Karpas-422 (cell line): ENCODE measurements around the gene SH3BP1. TPM values are rescaled to one million over a fixed set of nuclear protein-coding genes. Genes with fewer than 3 reads are reported as not detected.
A peak's percentile ranks its signal among the peaks of the same experiment; 100 is the strongest.

Source experiments
- DNase-seq: peaks from one replicate; pipeline ENCODE4 v3.0.0-alpha.2; 2015
- H2AFZ ChIP-seq: fragments of 200-600 bp; sonication (generic); 2 replicates; pipeline ENCODE4 v1.6.1; 2014; ENCODE audit warnings: antibody characterized with exemption, low read length, mixed read lengths
- H3K27ac ChIP-seq: fragments of 200-600 bp; sonication (generic); 2 replicates; pipeline ENCODE4 v1.5.1; 2014; ENCODE audit warnings: mild to moderate bottlenecking, low read length, moderate library complexity
- H3K27me3 ChIP-seq: fragments of 200-600 bp; sonication (generic); 2 replicates; pipeline ENCODE4 v1.6.1; 2014; ENCODE audit warnings: low read length, mixed read lengths
- H3K36me3 ChIP-seq: fragments of 200-600 bp; sonication (generic); 2 replicates; pipeline ENCODE4 v1.6.1; 2014; ENCODE audit warnings: low read length, mixed read lengths; ENCODE audit not compliant: insufficient read depth
- H3K4me1 ChIP-seq: fragments of 200-600 bp; sonication (generic); 2 replicates; pipeline ENCODE4 v1.6.1; 2014; ENCODE audit warnings: mild to moderate bottlenecking, low read length, mixed read lengths
- H3K4me2 ChIP-seq: fragments of 200-600 bp; sonication (generic); 2 replicates; pipeline ENCODE4 v1.6.1; 2014; ENCODE audit warnings: low read length, low read depth, mild to moderate bottlenecking; ENCODE audit not compliant: poor library complexity, severe bottlenecking
- H3K4me3 ChIP-seq: fragments of 200-600 bp; sonication (generic); 2 replicates; pipeline ENCODE4 v1.5.1; 2014; ENCODE audit warnings: mild to moderate bottlenecking, antibody characterized with exemption, low read length, mixed read lengths
- H3K79me2 ChIP-seq: fragments of 200-600 bp; sonication (generic); 2 replicates; pipeline ENCODE4 v1.6.1; 2014; ENCODE audit warnings: mild to moderate bottlenecking, low read length, mixed read lengths
- H3K9ac ChIP-seq: fragments of 200-600 bp; sonication (generic); 2 replicates; pipeline ENCODE4 v1.6.0; 2014; ENCODE audit warnings: low read length
- H3K9me2 ChIP-seq: fragments of 200-600 bp; sonication (generic), shearing (Covaris generic); replicated peaks from 2 replicates; pipeline ENCODE4 v1.6.0; 2014; ENCODE audit warnings: mild to moderate bottlenecking, low read length, moderate library complexity; ENCODE audit not compliant: insufficient read depth
- H3K9me3 ChIP-seq: fragments of 300-700, 200-600 bp; sonication (generic); 2 replicates; pipeline ENCODE4 v1.6.1; 2014; ENCODE audit warnings: low read length, mixed read lengths
- H4K20me1 ChIP-seq: fragments of 200-600 bp; sonication (generic); 2 replicates; pipeline ENCODE4 v1.6.1; 2014; ENCODE audit warnings: mild to moderate bottlenecking, antibody characterized with exemption, low read length, low read depth; ENCODE audit not compliant: insufficient read depth
- total RNA-seq: library from RNA; depleted of rRNA; stranded (reverse); fragments of >200 nt; shearing (Covaris generic); gene quantifications from 2 replicates; pipeline ENCODE4 v1.2.3, GENCODE V29; 2014; ENCODE audit warnings: low replicate concordance

SH3BP1 gene
- total RNA-seq, 1 experiment from 2014 or later: 43.2 TPM

DNA sequence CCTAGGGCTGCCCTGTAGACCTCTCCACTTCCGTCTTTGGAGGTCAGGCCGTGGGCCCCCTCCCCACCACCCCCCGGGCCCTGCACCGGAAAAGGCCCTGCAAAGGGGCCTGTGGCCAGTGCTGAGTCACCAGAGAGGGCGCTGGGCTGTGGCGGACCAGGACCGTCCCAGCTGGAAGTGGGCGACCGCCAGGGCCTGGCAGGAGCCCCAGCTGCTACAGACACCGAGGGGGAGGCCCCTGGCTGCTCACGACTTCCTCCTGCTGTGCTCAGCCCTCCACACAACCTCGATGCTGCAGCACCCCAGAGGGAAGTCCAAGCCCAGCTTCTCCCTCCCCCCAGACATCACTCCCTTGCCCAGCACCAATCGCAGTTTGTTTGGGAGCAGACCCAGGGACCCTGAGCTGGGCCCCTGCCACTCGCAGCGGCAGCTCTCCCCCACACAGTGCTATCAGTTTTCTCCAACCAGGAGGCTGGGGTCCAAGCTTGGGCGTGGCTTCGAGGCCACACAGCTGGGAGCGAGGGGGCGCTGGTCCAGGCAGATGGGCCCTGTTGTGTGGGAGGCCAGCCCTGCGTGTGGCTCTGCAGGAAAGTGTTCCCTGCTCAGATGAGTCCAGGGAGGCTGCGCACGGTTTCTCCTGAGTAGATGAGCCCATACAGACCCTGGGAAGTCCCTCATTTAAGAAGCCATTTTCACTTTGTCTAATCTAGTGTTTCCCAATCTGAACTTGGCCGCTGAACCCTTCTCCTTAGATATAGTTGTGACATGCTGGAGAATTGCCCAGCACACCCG lies 5.6 kb upstream of the SH3BP1 start:
- Histone ChIP-seq H2AFZ (peak overlapping the region; percentile 18; the same call in 1 of the 2 replicates), H3K4me2 (peak overlapping the region; percentile 57), H3K27ac (peak overlapping the region; percentile 90), H3K79me2 (no peaks in the 10 kb centered on the region), H3K9ac (peak overlapping the region; percentile 63), H3K27me3 (no peaks in the 10 kb centered on the region), H4K20me1 (no peaks in the 10 kb centered on the region), H3K4me3 (peak overlapping the region; percentile 48; the same call in 1 of the 2 replicates), H3K4me1 (peaks cover 48% of the 10 kb centered on the region), H3K36me3 (peaks cover 5% of the 10 kb centered on the region; the same call in 1 of the 2 replicates), H3K9me3 (no peaks in the 10 kb centered on the region), H3K9me2 (no peaks in the 10 kb centered on the region)
- peak; percentile 84 for DNase-seq

DNA sequence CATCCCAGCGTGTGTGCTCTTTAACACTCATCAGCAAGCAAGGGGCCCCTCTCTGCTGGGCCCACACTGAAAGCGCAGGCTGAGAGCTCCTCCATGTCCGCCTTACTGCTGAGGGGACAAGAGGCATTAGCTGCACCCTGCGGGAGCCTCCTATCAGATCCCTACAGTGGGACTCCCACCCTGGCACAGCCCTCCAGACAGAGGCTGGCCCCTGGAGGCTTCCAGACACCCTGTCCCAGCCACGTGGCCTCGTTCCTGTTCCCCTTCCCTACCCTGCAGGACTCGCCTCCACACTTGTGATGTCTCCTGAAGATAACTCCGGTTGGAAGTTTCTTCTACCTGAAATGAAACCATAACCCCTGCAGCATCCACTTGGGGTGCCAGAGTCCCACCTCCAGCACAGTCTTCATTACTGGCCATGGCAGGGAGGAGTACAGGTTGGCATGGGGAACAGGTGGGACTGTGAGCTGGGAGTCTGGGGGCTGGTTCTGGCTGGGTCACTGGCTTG lies 5.0 kb upstream of the SH3BP1 start:
- Histone ChIP-seq H3K4me3 (peak overlapping the region; percentile 48; the same call in 1 of the 2 replicates), H3K9ac (peak overlapping the region; percentile 63)
- peak; percentile 70 for DNase-seq

DNA sequence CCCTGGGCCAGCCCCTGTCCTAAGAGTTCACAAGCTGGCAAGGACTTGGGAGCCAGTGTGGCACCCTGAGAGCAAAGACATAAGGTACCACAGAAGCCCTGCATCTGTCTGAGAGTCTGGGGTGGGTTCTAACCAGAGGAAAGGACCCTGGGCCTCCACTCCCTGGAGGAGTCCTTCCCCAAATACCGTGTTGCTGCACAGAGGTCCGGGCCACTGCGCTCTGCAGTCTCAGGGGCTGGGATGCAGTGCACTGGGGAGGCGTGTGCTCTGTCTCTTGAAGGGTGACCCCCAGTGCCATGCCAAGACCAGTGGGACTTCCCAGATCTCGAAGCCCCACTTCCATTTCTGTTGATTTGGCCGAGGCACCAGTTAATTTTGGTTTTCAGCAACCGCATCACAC lies 4.3 kb upstream of the SH3BP1 start:
- Histone ChIP-seq H3K4me1 (peaks cover 53% of the 10 kb centered on the region), H3K9me3 (no peaks in the 10 kb centered on the region), H3K36me3 (peaks cover 5% of the 10 kb centered on the region; the same call in 1 of the 2 replicates), H3K27ac (peak overlapping the region; percentile 90), H3K4me2 (no peak overlapping the region), H2AFZ (no peak overlapping the region), H3K4me3 (no peak overlapping the region), H3K9ac (no peak overlapping the region), H3K79me2 (peaks cover 5% of the 10 kb centered on the region), H3K9me2 (no peaks in the 10 kb centered on the region), H4K20me1 (no peaks in the 10 kb centered on the region), H3K27me3 (no peaks in the 10 kb centered on the region)
- no peak for DNase-seq

More for the DNA sequence above, 5.0 kb upstream of the SH3BP1 start:
- H3K79me2 ChIP-seq: no peaks in the 10 kb centered on the region
- H3K9me3 ChIP-seq: no peaks in the 10 kb centered on the region
- H4K20me1 ChIP-seq: no peaks in the 10 kb centered on the region
- no peak overlapping the region for H2AFZ ChIP-seq
- H3K27me3 ChIP-seq: no peaks in the 10 kb centered on the region
- H3K4me2 ChIP-seq: peak overlapping the region; percentile 57
- peaks cover 53% of the 10 kb centered on the region for H3K4me1 ChIP-seq
- H3K9me2 ChIP-seq: no peaks in the 10 kb centered on the region
- H3K36me3 ChIP-seq: peaks cover 5% of the 10 kb centered on the region; the same call in 1 of the 2 replicates
- H3K27ac ChIP-seq: peak overlapping the region; percentile 90

DNA sequence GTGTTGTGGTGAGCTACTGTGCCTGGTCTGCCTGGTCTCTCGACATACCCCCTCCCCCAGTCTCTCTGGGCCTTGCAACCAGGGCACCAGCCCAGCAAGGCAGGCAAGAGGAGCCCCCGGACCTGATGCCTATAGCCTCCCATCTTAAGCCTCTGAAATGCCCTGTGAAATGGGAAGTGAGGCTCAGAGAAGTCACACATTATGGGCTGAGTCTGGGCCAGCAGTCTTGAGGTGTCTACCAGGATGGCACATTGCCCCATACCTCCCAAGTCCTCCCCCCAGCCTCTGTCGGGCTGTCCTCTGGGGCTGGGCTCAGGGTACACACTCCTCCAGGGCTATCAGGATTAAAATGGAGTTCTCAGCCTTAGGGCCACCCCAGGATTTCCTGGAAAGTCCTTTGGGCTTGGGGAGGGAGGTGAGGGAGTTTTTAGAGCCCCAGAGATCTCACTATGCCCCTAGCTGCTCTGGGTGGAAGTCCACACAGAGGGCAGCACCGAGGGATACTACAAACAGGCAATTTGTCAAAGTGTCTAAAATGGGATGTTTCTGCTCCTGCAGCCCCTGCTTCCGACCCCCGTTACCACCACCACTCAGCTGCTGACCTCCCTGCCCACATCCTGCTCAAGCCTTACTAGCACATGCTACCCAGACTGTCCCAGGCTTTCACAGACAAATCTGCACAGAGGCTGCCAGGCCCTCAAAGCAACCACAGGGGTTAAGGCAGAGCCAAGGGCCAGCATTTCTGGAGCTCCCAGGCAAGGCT lies 3.1 kb upstream of the SH3BP1 start:
- DNase-seq: no peak
- peak overlapping the region; percentile 37; the same call in 1 of the 2 replicates for H3K9ac ChIP-seq
- H3K27me3 ChIP-seq: no peaks in the 10 kb centered on the region
- no peak overlapping the region for H3K4me3 ChIP-seq
- no peak overlapping the region for H2AFZ ChIP-seq
- no peaks in the 10 kb centered on the region for H4K20me1 ChIP-seq
- no peaks in the 10 kb centered on the region for H3K9me2 ChIP-seq
- peak overlapping the region; percentile 65 for H3K27ac ChIP-seq
- no peaks in the 10 kb centered on the region for H3K9me3 ChIP-seq
- H3K4me1 ChIP-seq: peaks cover 63% of the 10 kb centered on the region
- no peak overlapping the region for H3K4me2 ChIP-seq
- peaks cover 4% of the 10 kb centered on the region; the same call in 1 of the 2 replicates for H3K36me3 ChIP-seq
- H3K79me2 ChIP-seq: peaks cover 12% of the 10 kb centered on the region

DNA sequence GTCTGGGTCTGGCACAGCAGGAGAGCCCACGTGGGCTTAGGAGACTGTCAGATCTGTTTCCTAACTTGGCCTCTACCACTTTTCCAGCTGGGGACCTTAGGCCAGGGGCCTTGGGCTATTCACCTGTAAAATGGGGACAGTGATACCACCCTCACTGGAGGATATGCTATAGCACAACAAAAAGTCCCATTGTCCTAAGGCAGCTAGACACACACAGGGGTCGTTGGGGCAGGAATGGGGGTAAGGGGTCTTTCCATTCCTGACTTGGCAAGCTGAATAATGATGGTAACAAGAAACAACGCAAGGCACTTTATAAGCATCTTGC lies 2.6 kb upstream of the SH3BP1 start:
- no peak overlapping the region for H3K4me3 ChIP-seq
- H3K4me2 ChIP-seq: no peak overlapping the region
- H3K9me2 ChIP-seq: no peaks in the 10 kb centered on the region
- H3K27me3 ChIP-seq: no peaks in the 10 kb centered on the region
- H4K20me1 ChIP-seq: no peaks in the 10 kb centered on the region
- H3K4me1 ChIP-seq: peaks cover 63% of the 10 kb centered on the region
- peak overlapping the region; percentile 37; the same call in 1 of the 2 replicates for H3K9ac ChIP-seq
- no peaks in the 10 kb centered on the region for H3K36me3 ChIP-seq
- H3K27ac ChIP-seq: peak overlapping the region; percentile 65
- DNase-seq: no peak
- H2AFZ ChIP-seq: no peak overlapping the region
- peaks cover 12% of the 10 kb centered on the region for H3K79me2 ChIP-seq
- no peaks in the 10 kb centered on the region for H3K9me3 ChIP-seq

DNA sequence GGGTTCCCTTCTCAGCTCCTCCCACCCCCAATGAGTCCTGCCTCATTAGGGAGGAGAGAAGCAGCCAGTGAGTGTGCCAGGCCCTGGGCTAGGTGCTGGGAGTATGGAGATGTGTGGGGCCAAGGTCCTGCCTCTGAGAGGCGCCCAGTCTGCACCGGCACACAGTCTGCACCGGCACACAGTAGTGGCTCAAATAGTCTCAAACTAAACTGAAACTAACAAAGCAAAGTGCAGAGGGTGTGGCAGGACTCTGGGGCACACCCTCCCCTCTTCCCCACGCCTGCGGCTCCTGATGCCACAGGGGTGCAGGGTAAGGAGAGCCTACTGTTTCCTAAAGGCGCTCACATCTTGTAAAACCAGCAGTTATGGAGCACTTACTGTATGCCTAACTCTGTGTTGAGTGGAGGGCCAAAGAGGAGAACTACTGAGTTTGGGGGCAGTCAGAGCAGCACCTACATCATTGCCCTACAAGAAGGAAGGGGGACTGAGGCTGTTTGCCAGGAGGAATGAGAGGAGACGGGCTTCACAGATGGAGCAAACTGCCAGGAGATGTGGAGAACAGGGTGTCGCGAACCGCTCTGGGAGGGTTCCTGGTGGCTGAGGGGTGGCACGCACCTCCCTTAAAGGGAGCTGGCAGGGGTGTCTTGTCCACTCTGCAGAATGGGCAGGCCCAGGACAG lies 939 bp upstream of the SH3BP1 start:
- peak; percentile 67 for DNase-seq
- H3K4me2 ChIP-seq: peak overlapping the region; percentile 100

DNA sequence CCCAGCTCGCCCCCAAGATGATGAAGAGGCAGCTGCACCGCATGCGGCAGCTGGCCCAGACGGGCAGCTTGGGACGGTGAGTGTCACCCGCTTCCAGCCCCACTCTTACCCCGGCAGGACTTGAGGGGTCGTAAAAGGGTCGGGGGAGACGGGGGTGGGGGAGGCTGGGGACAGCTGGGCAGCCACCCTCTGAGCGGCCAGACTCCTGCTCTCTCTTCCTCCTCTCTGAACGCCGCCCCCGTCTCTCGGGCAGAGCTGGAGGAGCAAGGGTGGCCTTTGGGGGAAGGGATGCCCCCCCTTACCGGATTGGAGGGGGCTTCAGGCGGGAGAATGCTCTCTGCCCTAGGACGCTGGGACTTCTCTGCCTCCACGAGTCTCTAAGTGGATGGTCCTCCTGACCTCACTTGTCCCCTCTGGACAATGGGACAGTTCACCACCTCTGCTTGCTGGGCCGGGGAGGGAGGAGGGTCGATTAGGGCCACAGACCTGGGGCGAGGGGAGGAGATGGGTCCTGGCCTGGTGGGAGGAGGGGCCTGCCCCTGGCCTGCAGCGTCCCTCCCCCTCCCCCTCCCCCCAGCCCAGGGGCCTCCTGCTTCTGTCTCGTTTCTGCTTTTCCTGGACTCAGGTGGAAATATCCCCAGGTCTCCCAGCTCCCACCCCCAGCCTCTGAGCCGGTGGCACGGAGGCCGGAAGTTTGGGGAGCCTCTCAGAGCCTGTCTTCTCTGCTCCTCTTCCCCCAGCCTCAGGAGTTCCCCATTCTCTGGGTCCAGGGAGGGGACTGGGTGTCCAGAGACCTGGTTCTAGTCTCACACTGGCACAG lies 512 bp downstream of the SH3BP1 start:
- Histone ChIP-seq H3K36me3 (peaks cover 12% of the 10 kb centered on the region), H3K9ac (peak overlapping the region; percentile 99), H3K27ac (peak overlapping the region; percentile 89), H2AFZ (no peak overlapping the region), H3K4me3 (peak overlapping the region; percentile 96), H3K9me3 (no peaks in the 10 kb centered on the region), H3K79me2 (peaks cover 17% of the 10 kb centered on the region), H3K4me1 (peaks cover 36% of the 10 kb centered on the region), H3K9me2 (no peaks in the 10 kb centered on the region), H3K4me2 (peak overlapping the region; percentile 100), H3K27me3 (no peaks in the 10 kb centered on the region), H4K20me1 (no peaks in the 10 kb centered on the region)
- DNase-seq: peak; percentile 75

More for the DNA sequence above, 939 bp upstream of the SH3BP1 start:
- no peaks in the 10 kb centered on the region for H3K27me3 ChIP-seq
- H3K36me3 ChIP-seq: peaks cover under 1% of the 10 kb centered on the region; the same call in 1 of the 2 replicates
- peak overlapping the region; percentile 96 for H3K4me3 ChIP-seq
- H3K4me1 ChIP-seq: peaks cover 51% of the 10 kb centered on the region
- no peaks in the 10 kb centered on the region for H4K20me1 ChIP-seq
- peaks cover 13% of the 10 kb centered on the region for H3K79me2 ChIP-seq
- peak overlapping the region; percentile 99 for H3K9ac ChIP-seq
- no peaks in the 10 kb centered on the region for H3K9me3 ChIP-seq
- H3K9me2 ChIP-seq: no peaks in the 10 kb centered on the region
- H2AFZ ChIP-seq: no peak overlapping the region
- peak overlapping the region; percentile 89 for H3K27ac ChIP-seq
